ENCODE results near the gene APOL1.

APOL1 gene

GRCh38 chr22:36291831-36292740 lies 39.2 kb downstream of the APOL1 start:
- in situ Hi-C loops (cut with HindIII; ENCODE audit: low pct_ligation_motif_present, low sequenced_read_pairs), result no loop called here
- no peak for TF ChIP-seq CTCF (IDR thresholded peaks at IDR 0.05; ENCODE audit: low read depth, low read length, missing control alignments)
- DNase-seq, result no peak
- Histone ChIP-seq H3K4me3 (ENCODE audit: low read depth, low read length) (no peak overlapping the region), H3K27me3 (replicated peaks) (no peaks in the 10 kb centered on the region), H3K36me3 (replicated peaks) (peaks cover 87% of the 10 kb centered on the region), H3K27ac (no peak overlapping the region)

- H3K4me3 ChIP-seq (ENCODE audit: low read depth, low read length), result no peak overlapping the region
- no peak overlapping the region for H3K27ac ChIP-seq
- TF ChIP-seq CTCF (IDR thresholded peaks at IDR 0.05; ENCODE audit: low read depth, low read length, missing control alignments), result no peak
- in situ Hi-C loops (cut with HindIII; ENCODE audit: low pct_ligation_motif_present, low sequenced_read_pairs), result no loop called here
- H3K27me3 ChIP-seq (replicated peaks), result no peaks in the 10 kb centered on the region
- H3K36me3 ChIP-seq (replicated peaks), result peaks cover 88% of the 10 kb centered on the region
- DNase-seq, result no peak
Measured at GRCh38 chr22:36292823-36293530, 40.0 kb downstream of the APOL1 start.

- in situ Hi-C loops (cut with HindIII; ENCODE audit: low pct_ligation_motif_present, low sequenced_read_pairs), result no loop called here
- H3K4me3 ChIP-seq (ENCODE audit: low read depth, low read length), result no peak overlapping the region
- TF ChIP-seq CTCF (IDR thresholded peaks at IDR 0.05; ENCODE audit: low read depth, low read length, missing control alignments), result no peak
- no peak for DNase-seq
- peaks cover 88% of the 10 kb centered on the region for H3K36me3 ChIP-seq (replicated peaks)
- no peak overlapping the region for H3K27ac ChIP-seq
- H3K27me3 ChIP-seq (replicated peaks), result no peaks in the 10 kb centered on the region
Measured at GRCh38 chr22:36293606-36294292, 40.8 kb downstream of the APOL1 start.

GRCh38 chr22:36294293-36294620 lies 41.3 kb downstream of the APOL1 start:
- Histone ChIP-seq H3K36me3 (replicated peaks) (peaks cover 88% of the 10 kb centered on the region), H3K27ac (no peak overlapping the region), H3K27me3 (replicated peaks) (no peaks in the 10 kb centered on the region), H3K4me3 (ENCODE audit: low read depth, low read length) (no peak overlapping the region)
- no peak for DNase-seq
- TF ChIP-seq CTCF (IDR thresholded peaks at IDR 0.05; ENCODE audit: low read depth, low read length, missing control alignments), result no peak
- in situ Hi-C loops (cut with HindIII; ENCODE audit: low pct_ligation_motif_present, low sequenced_read_pairs), result no loop called here

- Histone ChIP-seq H3K27ac (no peak overlapping the region), H3K27me3 (replicated peaks) (no peaks in the 10 kb centered on the region), H3K36me3 (replicated peaks) (peaks cover 88% of the 10 kb centered on the region), H3K4me3 (ENCODE audit: low read depth, low read length) (no peak overlapping the region)
- in situ Hi-C loops (cut with HindIII; ENCODE audit: low pct_ligation_motif_present, low sequenced_read_pairs), result no loop called here
- TF ChIP-seq CTCF (IDR thresholded peaks at IDR 0.05; ENCODE audit: low read depth, low read length, missing control alignments), result no peak
- no peak for DNase-seq
Measured at GRCh38 chr22:36294801-36295200, 41.9 kb downstream of the APOL1 start.

All from brain microvascular endothelial cell (primary cell).